Vagina (tissue), 2 donors: ENCODE data around the gene CDH15. TPM values are rescaled to one million over a fixed set of nuclear protein-coding genes. Genes with fewer than 3 reads are reported as not detected.

ENCODE experiments used
- DNase-seq, 2 donors: peaks; one replicate each; pipeline ENCODE4 v3.0.0-alpha.2; 2017; ENCODE audit errors: extremely low spot score in 2 of 2
- H3K27ac ChIP-seq: fragments of 200-600 bp; sonication (generic); one replicate; pipeline ENCODE4 v1.5.1; 2019
- H3K27me3 ChIP-seq: fragments of 200-600 bp; sonication (generic); one replicate; pipeline ENCODE4 v1.5.1; 2019
- H3K36me3 ChIP-seq, 2 donors: fragments of 200-600 bp; sonication (generic); one replicate each; pipeline ENCODE4 v1.5.1; 2017 to 2019
- H3K4me1 ChIP-seq: fragments of 200-600 bp; sonication (generic); one replicate; pipeline ENCODE4 v1.5.1; 2019
- H3K4me3 ChIP-seq, 2 donors: fragments of 200-600 bp; sonication (generic); 1 replicate in 1 of 2; 2 replicates in 1 of 2; pipeline ENCODE4 v1.5.1; 2016 to 2019
- H3K9me3 ChIP-seq: fragments of 200-600 bp; sonication (generic); one replicate; pipeline ENCODE4 v1.5.1; 2019
- POLR2A ChIP-seq, 2 donors: fragments of 450-650 bp; IDR thresholded peaks; one replicate each; pipeline ENCODE4 v1.6.1; 2017; ENCODE audit warnings: antibody characterized with exemption in 2 of 2, mild to moderate bottlenecking in 2 of 2, moderate library complexity in 2 of 2
- POLR2AphosphoS5 ChIP-seq, 2 donors: sonication (generic); formaldehyde crosslinking; IDR thresholded peaks; one replicate each; pipeline ENCODE4 v1.9.0; 2017; ENCODE audit warnings: antibody characterized with exemption in 2 of 2, mild to moderate bottlenecking in 2 of 2, low read depth in 1 of 2; ENCODE audit not compliant: insufficient read depth in 1 of 2
- intact Hi-C: fragments of 100-400 bp; cut with DNase I; formaldehyde crosslinking; loops from one replicate; pipeline ENCODE4 v1.15.1; 2023
- total RNA-seq: library from RNA; depleted of rRNA; stranded (reverse); fragments of >200 nt; gene quantifications from one replicate; pipeline ENCODE4 v1.2.3, GENCODE V29; 2016
- TF ChIP-seq, protein P1 (sequence below), 3 experiments: fragments of 450-650 bp in 2 of 3; fragments of 200-600 bp in 1 of 3; sonication (generic) in 1 of 3; IDR thresholded peaks; one replicate each; pipeline ENCODE4 v1.5.1; 2017 to 2019; ENCODE audit warnings: antibody characterized with exemption in 3 of 3, mild to moderate bottlenecking in 2 of 3, moderate library complexity in 2 of 3

Gene CDH15
- total RNA-seq, 1 donor from 2014 or later = not detected

DNA sequence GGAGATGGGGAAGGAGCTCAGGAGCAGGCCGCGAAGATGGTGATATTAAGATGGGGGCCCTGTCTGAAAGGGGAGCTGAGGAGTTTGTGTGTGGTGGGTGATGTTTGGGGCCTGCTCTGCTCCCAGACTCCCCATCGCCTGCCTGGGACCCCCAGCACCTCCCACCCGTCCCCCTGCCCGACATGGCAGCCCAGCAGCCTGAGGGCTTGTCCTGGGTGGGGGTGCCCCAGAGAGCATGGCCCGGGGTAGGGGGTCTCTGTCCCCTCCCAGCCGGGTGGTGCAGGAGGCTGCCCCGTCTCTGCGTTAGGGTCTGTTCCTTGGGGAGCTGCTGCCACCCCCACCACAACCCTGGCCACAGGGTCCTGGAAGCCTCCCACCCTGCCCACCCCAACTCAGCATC, 5.2 kb downstream of the CDH15 start:
- TF ChIP-seq POLR2AphosphoS5 (IDR thresholded peaks at IDR 0.05; ENCODE audit: insufficient read depth in 1 of 2, low read depth in 1 of 2) = no peak
- no peak for TF ChIP-seq POLR2A (IDR thresholded peaks at IDR 0.05)
- TF ChIP-seq, protein P1, sequence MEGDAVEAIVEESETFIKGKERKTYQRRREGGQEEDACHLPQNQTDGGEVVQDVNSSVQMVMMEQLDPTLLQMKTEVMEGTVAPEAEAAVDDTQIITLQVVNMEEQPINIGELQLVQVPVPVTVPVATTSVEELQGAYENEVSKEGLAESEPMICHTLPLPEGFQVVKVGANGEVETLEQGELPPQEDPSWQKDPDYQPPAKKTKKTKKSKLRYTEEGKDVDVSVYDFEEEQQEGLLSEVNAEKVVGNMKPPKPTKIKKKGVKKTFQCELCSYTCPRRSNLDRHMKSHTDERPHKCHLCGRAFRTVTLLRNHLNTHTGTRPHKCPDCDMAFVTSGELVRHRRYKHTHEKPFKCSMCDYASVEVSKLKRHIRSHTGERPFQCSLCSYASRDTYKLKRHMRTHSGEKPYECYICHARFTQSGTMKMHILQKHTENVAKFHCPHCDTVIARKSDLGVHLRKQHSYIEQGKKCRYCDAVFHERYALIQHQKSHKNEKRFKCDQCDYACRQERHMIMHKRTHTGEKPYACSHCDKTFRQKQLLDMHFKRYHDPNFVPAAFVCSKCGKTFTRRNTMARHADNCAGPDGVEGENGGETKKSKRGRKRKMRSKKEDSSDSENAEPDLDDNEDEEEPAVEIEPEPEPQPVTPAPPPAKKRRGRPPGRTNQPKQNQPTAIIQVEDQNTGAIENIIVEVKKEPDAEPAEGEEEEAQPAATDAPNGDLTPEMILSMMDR (IDR thresholded peaks at IDR 0.05) = no peak
- intact Hi-C loops = no loop called here
- Histone ChIP-seq H3K4me3 (no peak overlapping the region), H3K27ac (no peak overlapping the region), H3K9me3 (no peaks in the 10 kb centered on the region), H3K36me3 (no peaks in the 10 kb centered on the region), H3K27me3 (no peaks in the 10 kb centered on the region), H3K4me1 (peaks cover 1% of the 10 kb centered on the region)
- no peak for DNase-seq

GRCh38 chr16:89177501-89177900, 6.0 kb downstream of the CDH15 start:
- TF ChIP-seq POLR2AphosphoS5 (IDR thresholded peaks at IDR 0.05; ENCODE audit: insufficient read depth in 1 of 2, low read depth in 1 of 2) (no peak), POLR2A (IDR thresholded peaks at IDR 0.05) (no peak)
- TF ChIP-seq, protein P1 (IDR thresholded peaks at IDR 0.05) = no peak
- Histone ChIP-seq H3K27me3 (no peaks in the 10 kb centered on the region), H3K36me3 (no peaks in the 10 kb centered on the region), H3K27ac (no peak overlapping the region), H3K4me3 (no peak overlapping the region), H3K9me3 (no peaks in the 10 kb centered on the region), H3K4me1 (no peaks in the 10 kb centered on the region)
- intact Hi-C loops = no loop called here
- no peak for DNase-seq

- no peak for DNase-seq
- H3K9me3 ChIP-seq = no peaks in the 10 kb centered on the region
- no peaks in the 10 kb centered on the region for H3K4me1 ChIP-seq
- no peak overlapping the region for H3K27ac ChIP-seq
- no peaks in the 10 kb centered on the region for H3K27me3 ChIP-seq
- TF ChIP-seq, protein P1 (IDR thresholded peaks at IDR 0.05) = no peak
- TF ChIP-seq POLR2AphosphoS5 (IDR thresholded peaks at IDR 0.05; ENCODE audit: insufficient read depth in 1 of 2, low read depth in 1 of 2) (no peak), POLR2A (IDR thresholded peaks at IDR 0.05) (no peak)
- no peak overlapping the region for H3K4me3 ChIP-seq
- no peaks in the 10 kb centered on the region for H3K36me3 ChIP-seq
- intact Hi-C loops = no loop called here
These were observed 7.1 kb downstream of the CDH15 start for GRCh38 chr16:89178453-89179147.

DNA sequence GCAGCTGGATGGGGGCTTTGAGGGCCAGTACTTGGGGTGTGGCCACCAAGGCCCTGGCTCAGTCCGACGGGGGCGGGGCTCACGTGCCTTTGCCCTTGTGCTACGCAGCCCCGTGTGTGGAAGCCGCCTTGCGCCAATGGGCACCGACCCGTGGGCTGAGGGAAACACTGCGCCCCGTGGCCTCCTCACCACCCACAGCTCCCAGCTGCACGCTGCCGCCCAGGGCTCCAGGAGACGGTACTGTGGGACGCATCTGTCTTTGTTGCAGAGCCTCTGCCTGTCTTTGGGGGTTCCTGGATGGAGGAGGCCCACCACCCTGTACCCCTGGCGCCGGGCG, 7.6 kb downstream of the CDH15 start:
- no peak for DNase-seq
- TF ChIP-seq POLR2AphosphoS5 (IDR thresholded peaks at IDR 0.05; ENCODE audit: insufficient read depth in 1 of 2, low read depth in 1 of 2) = no peak
- TF ChIP-seq, protein P1 (IDR thresholded peaks at IDR 0.05) = no peak
- TF ChIP-seq POLR2A (IDR thresholded peaks at IDR 0.05) = no peak
- H3K4me1 ChIP-seq = no peaks in the 10 kb centered on the region
- H3K27ac ChIP-seq = no peak overlapping the region
- H3K9me3 ChIP-seq = no peaks in the 10 kb centered on the region
- H3K27me3 ChIP-seq = no peaks in the 10 kb centered on the region
- intact Hi-C loops = no loop called here
- no peak overlapping the region for H3K4me3 ChIP-seq
- H3K36me3 ChIP-seq = no peaks in the 10 kb centered on the region

DNA sequence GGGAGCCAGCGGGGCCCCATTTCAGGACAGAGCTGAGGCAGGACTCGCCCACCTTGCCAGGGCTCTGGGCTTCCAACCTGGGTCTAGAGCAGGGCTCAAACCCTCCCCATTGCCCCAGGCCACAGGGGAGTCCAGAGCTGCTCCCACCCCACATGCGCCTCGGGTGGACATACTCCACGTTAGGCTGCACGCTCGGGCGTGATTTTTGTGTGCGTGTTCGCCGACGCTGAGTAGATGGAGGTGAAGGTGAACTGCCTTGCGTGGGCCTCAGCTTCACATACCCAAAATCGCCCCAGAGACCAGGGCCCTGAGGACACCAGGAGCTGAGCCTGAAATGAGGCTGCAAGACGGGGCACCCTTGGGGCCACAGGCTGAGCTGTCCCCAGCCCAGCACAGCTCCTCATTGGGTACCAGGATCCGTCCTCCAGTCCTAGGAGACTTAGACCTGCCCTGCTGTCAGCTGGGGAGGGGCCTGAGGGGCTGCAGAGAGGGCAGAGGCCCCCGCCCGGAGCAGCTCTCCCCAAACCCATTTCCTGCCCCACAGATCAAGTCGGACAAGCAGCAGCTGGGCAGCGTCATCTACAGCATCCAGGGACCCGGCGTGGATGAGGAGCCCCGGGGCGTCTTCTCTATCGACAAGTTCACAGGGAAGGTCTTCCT, 8.2 kb downstream of the CDH15 start:
- Histone ChIP-seq H3K27me3 (no peaks in the 10 kb centered on the region), H3K4me3 (no peak overlapping the region), H3K36me3 (no peaks in the 10 kb centered on the region), H3K4me1 (no peaks in the 10 kb centered on the region), H3K9me3 (no peaks in the 10 kb centered on the region), H3K27ac (no peak overlapping the region)
- TF ChIP-seq POLR2A (IDR thresholded peaks at IDR 0.05) = no peak
- TF ChIP-seq, protein P1 (IDR thresholded peaks at IDR 0.05) = no peak
- no peak for TF ChIP-seq POLR2AphosphoS5 (IDR thresholded peaks at IDR 0.05; ENCODE audit: insufficient read depth in 1 of 2, low read depth in 1 of 2)
- intact Hi-C loops = no loop called here
- DNase-seq = no peak
